IMR-90 (cell line): ENCODE data around the gene LIPG. TPM values are rescaled to one million over a fixed set of nuclear protein-coding genes. Genes with fewer than 3 reads are reported as not detected.

Experiments
- ATAC-seq: fragments of 200-7000 bp; cut with Tn5 transposase; 2 replicates; pipeline ENCODE4 v1.9.1; 2020; ENCODE audit warnings: low read depth, mild to moderate bottlenecking, moderate library complexity
- BruUV-seq: library from RNA; stranded (reverse); fragments of 400-500 nt; replicated peaks from 2 replicates; lab custom pipeline; 2021; lab: Mats Ljungman, UMichigan
- CTCF ChIA-PET: fragments of 300-600 bp; formaldehyde crosslinking; extraction: SDS; loops from one replicate; lab custom pipeline; 2021; ENCODE audit warnings: antibody characterized with exemption; lab: Yijun Ruan, JAX
- POLR2A ChIA-PET: fragments of 300-600 bp; sonication (Branson Sonifier 250); formaldehyde crosslinking; loops from one replicate; lab custom pipeline; 2022; ENCODE audit warnings: antibody characterized with exemption; ENCODE audit not compliant: unreplicated experiment; lab: Charles Lee
- DNase-seq: peaks from one replicate; pipeline ENCODE4 v3.0.0; 2013
- H2AFZ ChIP-seq: replicated peaks from 2 replicates; pipeline ENCODE3; 2013; ENCODE audit warnings: low read length, mild to moderate bottlenecking; ENCODE audit not compliant: poor library complexity
- H2AK5ac ChIP-seq: 2 replicates; pipeline ENCODE4 v1.6.1; 2013; ENCODE audit warnings: low read depth, low read length, inconsistent platforms
- H2AK9ac ChIP-seq: replicated peaks from 2 replicates; pipeline ENCODE3; 2013; ENCODE audit warnings: mild to moderate bottlenecking, low read depth, low read length, moderate library complexity; ENCODE audit not compliant: poor library complexity
- H2BK120ac ChIP-seq: 2 replicates; pipeline ENCODE4 v1.6.1; 2013; ENCODE audit warnings: low read depth, low read length, inconsistent platforms
- H2BK15ac ChIP-seq: 3 replicates; pipeline ENCODE4 v1.6.1; 2013; ENCODE audit warnings: low read depth, low read length, inconsistent platforms
- H2BK20ac ChIP-seq: 2 replicates; pipeline ENCODE4 v1.6.1; 2013; ENCODE audit warnings: low read depth, mild to moderate bottlenecking, inconsistent platforms, low read length, moderate library complexity
- H2BK5ac ChIP-seq: 2 replicates; pipeline ENCODE4 v1.6.1; 2013; ENCODE audit warnings: mild to moderate bottlenecking, low read depth, low read length, inconsistent platforms; ENCODE audit not compliant: poor library complexity, severe bottlenecking
- H3K14ac ChIP-seq: replicated peaks from 2 replicates; pipeline ENCODE4 v1.6.1; 2013; ENCODE audit warnings: low read depth, low read length, inconsistent platforms
- H3K18ac ChIP-seq: 2 replicates; pipeline ENCODE4 v1.6.1; 2013; ENCODE audit warnings: low read depth, low read length, control low read depth
- H3K23ac ChIP-seq: 2 replicates; pipeline ENCODE4 v1.6.1; 2013; ENCODE audit warnings: low read depth, low read length, inconsistent platforms
- H3K27ac ChIP-seq: 2 replicates; pipeline ENCODE4 v1.5.1; 2013; ENCODE audit warnings: mild to moderate bottlenecking, control low read depth, low read length; ENCODE audit not compliant: insufficient read depth
- H3K27me3 ChIP-seq: 2 replicates; pipeline ENCODE4 v1.6.1; 2013; ENCODE audit warnings: low read length; ENCODE audit not compliant: control insufficient read depth, insufficient read depth
- H3K36me3 ChIP-seq: 2 replicates; pipeline ENCODE4 v1.6.1; 2013; ENCODE audit warnings: low read length, mixed read lengths; ENCODE audit not compliant: control insufficient read depth, insufficient read depth
- H3K4ac ChIP-seq: 2 replicates; pipeline ENCODE4 v1.6.1; 2013; ENCODE audit warnings: low read depth, low read length, inconsistent platforms
- H3K4me1 ChIP-seq: 2 replicates; pipeline ENCODE4 v1.6.1; 2013; ENCODE audit warnings: low read length, mixed read lengths; ENCODE audit not compliant: control insufficient read depth, insufficient read depth
- H3K4me2 ChIP-seq: 2 replicates; pipeline ENCODE4 v1.6.1; 2013; ENCODE audit warnings: low read depth, mild to moderate bottlenecking, control low read depth, low read length, moderate library complexity
- H3K4me3 ChIP-seq: 2 replicates; pipeline ENCODE4 v1.5.1; 2013; ENCODE audit warnings: low read depth, mild to moderate bottlenecking, control low read depth, low read length, moderate library complexity; ENCODE audit not compliant: insufficient read depth
- H3K56ac ChIP-seq: 2 replicates; pipeline ENCODE4 v1.6.1; 2013; ENCODE audit warnings: low read length, inconsistent platforms; ENCODE audit not compliant: insufficient read depth; ENCODE audit errors: extremely low read depth
- H3K79me1 ChIP-seq, 2 experiments: 2 replicates each; pipeline ENCODE4 v1.6.1; 2013; ENCODE audit warnings: low read length in 2 of 2, inconsistent platforms in 1 of 2, low read depth in 1 of 2
- H3K9ac ChIP-seq: 2 replicates; pipeline ENCODE4 v1.6.1; 2013; ENCODE audit warnings: low read depth, low read length, control low read depth
- H3K9me1 ChIP-seq: 2 replicates; pipeline ENCODE4 v1.6.1; 2013; ENCODE audit warnings: low read length, inconsistent platforms; ENCODE audit not compliant: insufficient read depth
- H3K9me3 ChIP-seq: 2 replicates; pipeline ENCODE4 v1.6.1; 2013; ENCODE audit warnings: low read length; ENCODE audit not compliant: control insufficient read depth, insufficient read depth
- H4K20me1 ChIP-seq: 2 replicates; pipeline ENCODE4 v1.6.1; 2013; ENCODE audit warnings: low read length, inconsistent platforms; ENCODE audit not compliant: insufficient read depth
- H4K5ac ChIP-seq: 2 replicates; pipeline ENCODE4 v1.6.1; 2013; ENCODE audit warnings: mild to moderate bottlenecking, low read depth, low read length, control low read depth
- H4K8ac ChIP-seq, 2 experiments: 2 replicates each; pipeline ENCODE4 v1.6.1; 2013; ENCODE audit warnings: low read depth in 2 of 2, low read length in 2 of 2, control low read depth in 1 of 2, inconsistent platforms in 1 of 2
- H4K91ac ChIP-seq: 2 replicates; pipeline ENCODE4 v1.6.1; 2013; ENCODE audit warnings: low read depth, low read length, inconsistent platforms; ENCODE audit not compliant: insufficient read depth
- BHLHE40 ChIP-seq: fragments of 150-350 bp; IDR thresholded peaks from 2 replicates; pipeline ENCODE4 v1.6.1; 2016; ENCODE audit warnings: mild to moderate bottlenecking, low read depth, low read length
- CEBPB ChIP-seq: IDR thresholded peaks from 2 replicates; pipeline ENCODE4 v1.6.1; 2012; ENCODE audit warnings: low read depth, low read length, improper control_type of control experiment
- CHD1 ChIP-seq: IDR thresholded peaks from 2 replicates; pipeline ENCODE4 v1.6.1; 2012; ENCODE audit warnings: low read depth, low read length, improper control_type of control experiment
- CTCF ChIP-seq: conservative IDR thresholded peaks from 2 replicates; pipeline ENCODE4 v1.5.1; 2012; ENCODE audit warnings: mild to moderate bottlenecking, low read depth, low read length, improper control_type of control experiment
- FOS ChIP-seq: fragments of 150-350 bp; IDR thresholded peaks from 2 replicates; pipeline ENCODE4 v1.6.1; 2016; ENCODE audit warnings: low read depth, low read length
- MAFK ChIP-seq: IDR thresholded peaks from 2 replicates; pipeline ENCODE4 v1.6.1; 2012; ENCODE audit warnings: low read depth, low read length, improper control_type of control experiment
- MAZ ChIP-seq: IDR thresholded peaks from 2 replicates; pipeline ENCODE4 v1.6.1; 2012; ENCODE audit warnings: low read depth, mild to moderate bottlenecking, low read length, improper control_type of control experiment, moderate library complexity, borderline replicate concordance
- MXI1 ChIP-seq: IDR thresholded peaks from 2 replicates; pipeline ENCODE4 v1.6.1; 2012; ENCODE audit warnings: low read depth, mild to moderate bottlenecking, low read length, moderate library complexity, borderline replicate concordance
- NFE2L2 ChIP-seq: fragments of 150-350 bp; IDR thresholded peaks from 2 replicates; pipeline ENCODE4 v1.6.1; 2016; ENCODE audit warnings: low read depth, mild to moderate bottlenecking, low read length
- POLR2A ChIP-seq: IDR thresholded peaks from 2 replicates; pipeline ENCODE4 v1.6.1; 2012; ENCODE audit warnings: mild to moderate bottlenecking, low read depth, low read length
- RAD21 ChIP-seq: IDR thresholded peaks from 2 replicates; pipeline ENCODE4 v1.6.1; 2012; ENCODE audit warnings: low read length, improper control_type of control experiment
- RCOR1 ChIP-seq: IDR thresholded peaks from 2 replicates; pipeline ENCODE4 v1.6.1; 2012; ENCODE audit warnings: mild to moderate bottlenecking, low read length, improper control_type of control experiment; ENCODE audit not compliant: insufficient replicate concordance
- RFX5 ChIP-seq: IDR thresholded peaks from 2 replicates; pipeline ENCODE4 v1.8.0; 2012; ENCODE audit warnings: low read depth, mild to moderate bottlenecking, low read length, moderate library complexity
- SMC3 ChIP-seq: fragments of 150-350 bp; IDR thresholded peaks from 2 replicates; pipeline ENCODE4 v1.6.1; 2016; ENCODE audit warnings: low read depth, mild to moderate bottlenecking, antibody characterized with exemption, low read length, moderate library complexity
- WGBS, 2 experiments: methylation state at CpG; one replicate each; pipeline versions ENCODE4 v1.1.5 to v1.1.7; 2013; ENCODE audit warnings: missing lambda C conversion rate in 2 of 2; ENCODE audit not compliant: insufficient read length in 1 of 2; ENCODE audit errors: extremely low coverage in 2 of 2; 5-methylcytosine and 5-hydroxymethylcytosine counted together
- dilution Hi-C: fragments of 300-500 bp; cut with HindIII; formaldehyde crosslinking; loops from one replicate; pipeline ENCODE4 v1.14.3; 2018; ENCODE audit warnings: low sequenced_read_pairs; ENCODE audit not compliant: unreplicated experiment
- in situ Hi-C: fragments of 300-500 bp; cut with MboI; formaldehyde crosslinking; loops from 3 replicates; pipeline ENCODE4 v1.14.3; 2019; ENCODE audit warnings: low sequenced_read_pairs, inconsistent platforms, mixed read lengths
- intact Hi-C: fragments of 100-400 bp; cut with micrococcal nuclease; formaldehyde crosslinking; loops from 2 replicates; pipeline ENCODE4 v1.10.0; 2022
- polyA plus RNA-seq, 3 experiments: library from polyadenylated mRNA; depleted of rRNA; stranded (reverse); fragments of >200 nt; gene quantifications; 2 replicates each; pipeline ENCODE4 v1.2.3, GENCODE V29; 2012; ENCODE audit warnings: low replicate concordance in 1 of 3
- total RNA-seq: library from RNA; depleted of rRNA; stranded (reverse); fragments of >200 nt; gene quantifications from 2 replicates; pipeline ENCODE4 v1.2.3, GENCODE V29; 2012
- TF ChIP-seq, protein P1 (sequence below): fragments of 150-350 bp; IDR thresholded peaks from 2 replicates; pipeline ENCODE4 v1.6.1; 2017; ENCODE audit warnings: mild to moderate bottlenecking, antibody characterized with exemption, low read length, low read depth
- TF ChIP-seq, protein P2 (sequence below): fragments of 150-350 bp; IDR thresholded peaks from 2 replicates; pipeline ENCODE4 v1.6.1; 2016; ENCODE audit warnings: low read depth, mild to moderate bottlenecking, low read length, moderate library complexity, borderline replicate concordance

LIPG gene
- total and polyA plus RNA-seq, 2 of the 4 experiments (the other 2 are of a cell fraction) = under 0.01 to 0.14 TPM

DNA sequence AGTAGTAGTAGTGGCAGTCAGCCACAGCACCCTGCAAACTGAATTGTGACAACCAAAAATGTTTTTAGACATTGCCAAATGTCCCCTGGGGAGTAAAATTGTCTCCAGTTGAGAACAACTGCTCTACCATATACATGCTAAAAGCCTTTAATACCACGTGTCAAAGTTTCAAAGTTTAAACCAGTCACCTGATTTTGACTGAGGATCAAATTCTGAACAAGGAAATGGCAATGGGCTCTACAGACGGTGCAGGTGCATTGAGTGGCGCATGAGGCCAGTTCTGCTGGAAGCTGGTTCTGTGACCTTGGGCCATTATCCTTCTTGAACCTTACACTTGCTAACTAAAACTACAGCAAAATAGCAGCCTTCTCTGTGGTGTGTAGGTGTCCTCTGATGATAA lies 85.0 kb downstream of the LIPG start:
- intact Hi-C loops (loop anchor here (5.0 kb wide), 1 partner anchor 40 kb away; no protein-coding TSS in a partner anchor), in situ Hi-C loops (no loop called here), dilution Hi-C loops (no loop called here)
- no peak overlapping the region for H3K27ac ChIP-seq
- no peaks in the 10 kb centered on the region for H3K9me3 ChIP-seq
- peaks cover 12% of the 10 kb centered on the region for H3K9me1 ChIP-seq
- H2AK9ac ChIP-seq = no peak overlapping the region
- H2AFZ ChIP-seq = no peak overlapping the region
- WGBS, 2 experiments = 80% methylated on average over 1 of the region's 3 CpGs; no CpG with 5 or more reads in 1 of the 2 experiments
- 0 out of 2 replicates have a peak overlapping the region, but pooled peaks have one; percentile 8 for H2BK120ac ChIP-seq
- H3K23ac ChIP-seq = no peak overlapping the region
- H3K18ac ChIP-seq = no peak overlapping the region
- no peak overlapping the region for H3K4me3 ChIP-seq
- DNase-seq = no peak
- no peak overlapping the region for H3K4me2 ChIP-seq
- H3K4ac ChIP-seq = no peak overlapping the region
- no peaks in the 10 kb centered on the region for H3K79me1 ChIP-seq
- no peak overlapping the region for H2BK15ac ChIP-seq
- H3K36me3 ChIP-seq = no peaks in the 10 kb centered on the region
- H2AK5ac ChIP-seq = no peak overlapping the region
- no peaks in the 10 kb centered on the region for H4K20me1 ChIP-seq
- no peak overlapping the region for H3K56ac ChIP-seq
- H3K9ac ChIP-seq = no peak overlapping the region
- no peak overlapping the region for H4K5ac ChIP-seq
- no peak for TF ChIP-seq BHLHE40
- no peak for TF ChIP-seq SMC3
- no peak for TF ChIP-seq MXI1
- TF ChIP-seq, protein P1, sequence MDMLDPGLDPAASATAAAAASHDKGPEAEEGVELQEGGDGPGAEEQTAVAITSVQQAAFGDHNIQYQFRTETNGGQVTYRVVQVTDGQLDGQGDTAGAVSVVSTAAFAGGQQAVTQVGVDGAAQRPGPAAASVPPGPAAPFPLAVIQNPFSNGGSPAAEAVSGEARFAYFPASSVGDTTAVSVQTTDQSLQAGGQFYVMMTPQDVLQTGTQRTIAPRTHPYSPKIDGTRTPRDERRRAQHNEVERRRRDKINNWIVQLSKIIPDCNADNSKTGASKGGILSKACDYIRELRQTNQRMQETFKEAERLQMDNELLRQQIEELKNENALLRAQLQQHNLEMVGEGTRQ = no peak
- TF ChIP-seq CHD1 = no peak
- TF ChIP-seq RFX5 = no peak
- TF ChIP-seq RCOR1 = no peak
- TF ChIP-seq POLR2A = no peak
- TF ChIP-seq, protein P2, sequence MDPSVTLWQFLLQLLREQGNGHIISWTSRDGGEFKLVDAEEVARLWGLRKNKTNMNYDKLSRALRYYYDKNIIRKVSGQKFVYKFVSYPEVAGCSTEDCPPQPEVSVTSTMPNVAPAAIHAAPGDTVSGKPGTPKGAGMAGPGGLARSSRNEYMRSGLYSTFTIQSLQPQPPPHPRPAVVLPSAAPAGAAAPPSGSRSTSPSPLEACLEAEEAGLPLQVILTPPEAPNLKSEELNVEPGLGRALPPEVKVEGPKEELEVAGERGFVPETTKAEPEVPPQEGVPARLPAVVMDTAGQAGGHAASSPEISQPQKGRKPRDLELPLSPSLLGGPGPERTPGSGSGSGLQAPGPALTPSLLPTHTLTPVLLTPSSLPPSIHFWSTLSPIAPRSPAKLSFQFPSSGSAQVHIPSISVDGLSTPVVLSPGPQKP = no peak
- no peak for TF ChIP-seq FOS
- no peak for TF ChIP-seq MAFK
- TF ChIP-seq CTCF = no peak
- TF ChIP-seq NFE2L2 = no peak
- TF ChIP-seq MAZ = no peak
- TF ChIP-seq CEBPB = no peak
- no peak for TF ChIP-seq RAD21
- no peak overlapping the region for H2BK20ac ChIP-seq
- CTCF ChIA-PET = no interaction called here
- H3K4me1 ChIP-seq = peaks cover 7% of the 10 kb centered on the region; the same call in 1 of the 2 replicates
- no peak overlapping the region for H2BK5ac ChIP-seq
- H4K91ac ChIP-seq = no peak overlapping the region
- no TSS peak for BruUV-seq
- no peak for ATAC-seq
- H4K8ac ChIP-seq = no peak overlapping the region
- H3K14ac ChIP-seq = no peak overlapping the region
- POLR2A ChIA-PET = no interaction called here
- H3K27me3 ChIP-seq = no peaks in the 10 kb centered on the region
